MM.1S (cell line): ENCODE data around the gene SYNE2.

Experiments
- EZH2 ChIP-seq: fragments of 300-600 bp; sonication (generic); optimal IDR thresholded peaks from 2 replicates; pipeline ENCODE3; 2017; ENCODE audit warnings: low read depth, mild to moderate bottlenecking, antibody characterized with exemption, low read length, mixed read lengths
- TF ChIP-seq, protein P1 (sequence below): fragments of 300-600 bp; sonication (generic); IDR thresholded peaks from 2 replicates; pipeline ENCODE4 v1.5.1; 2016; ENCODE audit warnings: antibody characterized with exemption, low read length, mixed read lengths

- TF ChIP-seq, protein P1, sequence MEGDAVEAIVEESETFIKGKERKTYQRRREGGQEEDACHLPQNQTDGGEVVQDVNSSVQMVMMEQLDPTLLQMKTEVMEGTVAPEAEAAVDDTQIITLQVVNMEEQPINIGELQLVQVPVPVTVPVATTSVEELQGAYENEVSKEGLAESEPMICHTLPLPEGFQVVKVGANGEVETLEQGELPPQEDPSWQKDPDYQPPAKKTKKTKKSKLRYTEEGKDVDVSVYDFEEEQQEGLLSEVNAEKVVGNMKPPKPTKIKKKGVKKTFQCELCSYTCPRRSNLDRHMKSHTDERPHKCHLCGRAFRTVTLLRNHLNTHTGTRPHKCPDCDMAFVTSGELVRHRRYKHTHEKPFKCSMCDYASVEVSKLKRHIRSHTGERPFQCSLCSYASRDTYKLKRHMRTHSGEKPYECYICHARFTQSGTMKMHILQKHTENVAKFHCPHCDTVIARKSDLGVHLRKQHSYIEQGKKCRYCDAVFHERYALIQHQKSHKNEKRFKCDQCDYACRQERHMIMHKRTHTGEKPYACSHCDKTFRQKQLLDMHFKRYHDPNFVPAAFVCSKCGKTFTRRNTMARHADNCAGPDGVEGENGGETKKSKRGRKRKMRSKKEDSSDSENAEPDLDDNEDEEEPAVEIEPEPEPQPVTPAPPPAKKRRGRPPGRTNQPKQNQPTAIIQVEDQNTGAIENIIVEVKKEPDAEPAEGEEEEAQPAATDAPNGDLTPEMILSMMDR: no peak
- TF ChIP-seq EZH2: no peak
These were observed 363.2 kb downstream of the SYNE2 start for GRCh38 chr14:64215978-64216377.
